Measurements from ENCODE around the gene C19orf67. TPM values are rescaled to one million over a fixed set of nuclear protein-coding genes. Genes with fewer than 3 reads are reported as not detected.

The C19orf67 gene
- total and polyA plus RNA-seq, 2 of the 13 experiments (the other 11 are each of a cell fraction or from before 2014, with no cell fraction given): 0.11 to 0.32 TPM

- TF ChIP-seq ESRRA (CRISPR knock-in tag; IDR thresholded peaks at IDR 0.05; ENCODE audit: low read depth): 0 out of 2 replicates have a peak, but pooled peaks have one; percentile 24
- TF ChIP-seq ZNF501 (CRISPR knock-in tag; IDR thresholded peaks at IDR 0.05): 0 out of 2 replicates have a peak, but pooled peaks have one; percentile 13
- TF ChIP-seq AGO1 (IDR thresholded peaks at IDR 0.05; ENCODE audit: low read depth, low read length, poor library complexity, severe bottlenecking): no peak
- no peak for TF ChIP-seq FLYWCH1 (CRISPR knock-in tag; IDR thresholded peaks at IDR 0.05)
- no peak; the same call in 1 of the 2 replicates for TF ChIP-seq ARNT2 (CRISPR knock-in tag; IDR thresholded peaks at IDR 0.05; ENCODE audit: low read depth)
- no peak for TF ChIP-seq TCF7L2 (IDR thresholded peaks at IDR 0.05; ENCODE audit: low read depth, low read length)
- TF ChIP-seq ZNF282 (IDR thresholded peaks at IDR 0.05; ENCODE audit: partially characterized antibody): no peak
- no peak for TF ChIP-seq ZNF33A (CRISPR knock-in tag; IDR thresholded peaks at IDR 0.05; ENCODE audit: borderline replicate concordance)
- TF ChIP-seq ZMAT3 (CRISPR knock-in tag; conservative IDR thresholded peaks at IDR 0.05): no peak
- no peak for TF ChIP-seq LRRFIP1 (CRISPR knock-in tag; conservative IDR thresholded peaks at IDR 0.05)
- TF ChIP-seq SATB2 (CRISPR knock-in tag; IDR thresholded peaks at IDR 0.05): no peak
- peak; percentile 38; the same call in 1 of the 2 replicates for TF ChIP-seq TBX2 (CRISPR knock-in tag; IDR thresholded peaks at IDR 0.05; ENCODE audit: borderline replicate concordance)
- TF ChIP-seq DPF2 (CRISPR knock-in tag; IDR thresholded peaks at IDR 0.05; ENCODE audit: borderline replicate concordance, low read depth): no peak
- TF ChIP-seq NONO (IDR thresholded peaks at IDR 0.05): no peak
- TF ChIP-seq NONO (CRISPR knock-in tag; conservative IDR thresholded peaks at IDR 0.05): no peak
- no peak for TF ChIP-seq TIGD3 (CRISPR knock-in tag; IDR thresholded peaks at IDR 0.05; ENCODE audit: borderline replicate concordance)
- peak; percentile 60; the same call in 1 of the 2 replicates for TF ChIP-seq RXRB (CRISPR knock-in tag; IDR thresholded peaks at IDR 0.05; ENCODE audit: borderline replicate concordance)
- TF ChIP-seq, protein P1, sequence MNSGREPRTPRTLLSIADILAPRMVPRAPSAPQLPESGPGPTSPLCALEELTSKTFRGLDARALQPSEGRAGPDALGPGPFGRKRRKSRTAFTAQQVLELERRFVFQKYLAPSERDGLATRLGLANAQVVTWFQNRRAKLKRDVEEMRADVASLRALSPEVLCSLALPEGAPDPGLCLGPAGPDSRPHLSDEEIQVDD (CRISPR knock-in tag; IDR thresholded peaks at IDR 0.05; ENCODE audit: borderline replicate concordance): no peak
- TF ChIP-seq, protein P2, sequence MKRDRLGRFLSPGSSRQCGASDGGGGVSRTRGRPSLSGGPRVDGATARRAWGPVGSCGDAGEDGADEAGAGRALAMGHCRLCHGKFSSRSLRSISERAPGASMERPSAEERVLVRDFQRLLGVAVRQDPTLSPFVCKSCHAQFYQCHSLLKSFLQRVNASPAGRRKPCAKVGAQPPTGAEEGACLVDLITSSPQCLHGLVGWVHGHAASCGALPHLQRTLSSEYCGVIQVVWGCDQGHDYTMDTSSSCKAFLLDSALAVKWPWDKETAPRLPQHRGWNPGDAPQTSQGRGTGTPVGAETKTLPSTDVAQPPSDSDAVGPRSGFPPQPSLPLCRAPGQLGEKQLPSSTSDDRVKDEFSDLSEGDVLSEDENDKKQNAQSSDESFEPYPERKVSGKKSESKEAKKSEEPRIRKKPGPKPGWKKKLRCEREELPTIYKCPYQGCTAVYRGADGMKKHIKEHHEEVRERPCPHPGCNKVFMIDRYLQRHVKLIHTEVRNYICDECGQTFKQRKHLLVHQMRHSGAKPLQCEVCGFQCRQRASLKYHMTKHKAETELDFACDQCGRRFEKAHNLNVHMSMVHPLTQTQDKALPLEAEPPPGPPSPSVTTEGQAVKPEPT (CRISPR knock-in tag; IDR thresholded peaks at IDR 0.05; ENCODE audit: low read depth): no peak
- TF ChIP-seq, protein P3, sequence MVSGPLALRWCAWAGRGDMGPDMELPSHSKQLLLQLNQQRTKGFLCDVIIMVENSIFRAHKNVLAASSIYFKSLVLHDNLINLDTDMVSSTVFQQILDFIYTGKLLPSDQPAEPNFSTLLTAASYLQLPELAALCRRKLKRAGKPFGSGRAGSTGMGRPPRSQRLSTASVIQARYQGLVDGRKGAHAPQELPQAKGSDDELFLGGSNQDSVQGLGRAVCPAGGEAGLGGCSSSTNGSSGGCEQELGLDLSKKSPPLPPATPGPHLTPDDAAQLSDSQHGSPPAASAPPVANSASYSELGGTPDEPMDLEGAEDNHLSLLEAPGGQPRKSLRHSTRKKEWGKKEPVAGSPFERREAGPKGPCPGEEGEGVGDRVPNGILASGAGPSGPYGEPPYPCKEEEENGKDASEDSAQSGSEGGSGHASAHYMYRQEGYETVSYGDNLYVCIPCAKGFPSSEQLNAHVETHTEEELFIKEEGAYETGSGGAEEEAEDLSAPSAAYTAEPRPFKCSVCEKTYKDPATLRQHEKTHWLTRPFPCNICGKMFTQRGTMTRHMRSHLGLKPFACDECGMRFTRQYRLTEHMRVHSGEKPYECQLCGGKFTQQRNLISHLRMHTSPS (CRISPR knock-in tag; IDR thresholded peaks at IDR 0.05; ENCODE audit: low read depth): no peak; the same call in 1 of the 2 replicates
- TF ChIP-seq MATR3 (CRISPR knock-in tag; IDR thresholded peaks at IDR 0.05): no peak
- TF ChIP-seq MTA1 (CRISPR knock-in tag; IDR thresholded peaks at IDR 0.05; ENCODE audit: borderline replicate concordance): 0 out of 2 replicates have a peak, but pooled peaks have one; percentile 60
Measured at GRCh38 chr19:14112809-14113385, 27.3 kb upstream of the C19orf67 start (continued).
